Neural crest cell (in vitro differentiated cells): Measurements from ENCODE around the gene ULBP1. TPM values are rescaled to one million over a fixed set of nuclear protein-coding genes. Genes with fewer than 3 reads are reported as not detected.
A peak's percentile ranks its signal among the peaks of the same experiment; 100 is the strongest.
"Not testable (repeated sequence)": the region's sequence is repeated elsewhere in the genome, so short reads cannot be mapped to it uniquely, and the experiment has no call there.

ENCODE experiments used
- DNase-seq: peaks from one replicate; pipeline ENCODE4 v3.0.0; 2021; ENCODE audit warnings: low read depth, mixed read lengths, low spot score
- H3K27ac Mint-ChIP-seq: one replicate; pipeline ENCODE4 v1.8.0; 2021; ENCODE audit warnings: mild to moderate bottlenecking, mixed read lengths; ENCODE audit not compliant: unreplicated experiment
- H3K27me3 Mint-ChIP-seq: 2 replicates; pipeline ENCODE4 v1.8.0; 2021; ENCODE audit warnings: low read depth, mild to moderate bottlenecking, mixed read lengths
- H3K36me3 Mint-ChIP-seq: 2 replicates; pipeline ENCODE4 v1.8.0; 2021; ENCODE audit warnings: low read depth, mild to moderate bottlenecking, mixed read lengths
- H3K4me1 Mint-ChIP-seq: 2 replicates; pipeline ENCODE4 v1.8.0; 2021; ENCODE audit warnings: mixed read lengths
- H3K4me3 Mint-ChIP-seq: one replicate; pipeline ENCODE4 v1.8.0; 2021; ENCODE audit warnings: mild to moderate bottlenecking, mixed read lengths
- H3K9me3 Mint-ChIP-seq: 2 replicates; pipeline ENCODE4 v1.8.0; 2021; ENCODE audit warnings: mixed read lengths
- CTCF ChIP-seq: fragments of 200-600 bp; sonication (generic); conservative IDR thresholded peaks from 2 replicates; pipeline ENCODE4 v1.5.0; 2021; ENCODE audit warnings: antibody characterized with exemption, mild to moderate bottlenecking
- total RNA-seq: library from RNA; stranded (reverse); gene quantifications from 2 replicates; pipeline ENCODE4 v1.2.1, GENCODE V29; 2021

Gene ULBP1
- total RNA-seq, 1 donor from 2014 or later, result 2.3 TPM

GRCh38 chr6:150013785-150014622 is 50.3 kb downstream of the ULBP1 start:
- H3K36me3 Mint-ChIP-seq, H3K4me1 Mint-ChIP-seq, DNase-seq, H3K27ac Mint-ChIP-seq, H3K4me3 Mint-ChIP-seq, H3K9me3 Mint-ChIP-seq: not testable (repeated sequence)
- peaks cover 98% of the 10 kb centered on the region for H3K27me3 Mint-ChIP-seq

GRCh38 chr6:150014623-150015280 is 51.0 kb downstream of the ULBP1 start:
- DNase-seq, H3K36me3 Mint-ChIP-seq, H3K4me3 Mint-ChIP-seq, H3K4me1 Mint-ChIP-seq, H3K27ac Mint-ChIP-seq, H3K9me3 Mint-ChIP-seq: not testable (repeated sequence)
- H3K27me3 Mint-ChIP-seq, result peaks cover 96% of the 10 kb centered on the region

DNA sequence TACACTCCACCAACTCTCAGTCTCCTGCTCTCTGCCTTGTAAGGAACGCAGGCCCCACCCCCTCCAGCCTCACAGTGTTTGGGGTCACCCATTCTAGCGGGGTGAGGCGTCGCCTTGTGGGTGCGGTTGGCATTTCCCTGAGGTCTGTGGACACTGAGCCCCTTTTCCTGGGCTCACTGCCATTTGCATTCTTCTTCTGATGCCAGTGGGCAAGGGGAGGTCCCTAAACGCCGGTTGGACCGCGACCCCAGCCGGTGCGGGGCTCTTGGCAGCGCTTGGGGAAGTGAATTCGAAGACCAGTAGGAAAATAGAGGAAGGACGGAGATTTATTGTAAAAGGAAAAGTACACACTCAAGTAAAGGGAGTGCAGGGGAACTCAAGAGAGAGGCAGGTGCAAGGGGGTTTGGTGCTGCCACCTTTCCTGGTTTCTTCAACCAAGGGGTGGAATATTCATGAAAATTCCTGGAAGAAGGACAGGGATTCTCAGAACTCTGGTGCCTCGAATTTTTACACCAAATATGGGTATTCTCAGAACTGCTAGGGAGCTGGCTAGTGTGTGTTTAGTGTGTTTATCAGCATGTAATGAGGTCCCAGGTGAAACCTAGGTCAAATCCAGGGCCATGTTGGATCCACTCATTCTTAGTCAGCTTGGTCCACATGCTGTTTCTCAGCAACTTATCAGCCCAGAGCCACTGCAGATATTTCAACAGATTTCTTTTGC is 51.7 kb downstream of the ULBP1 start:
- not testable (repeated sequence) for H3K27ac Mint-ChIP-seq, H3K4me3 Mint-ChIP-seq, H3K9me3 Mint-ChIP-seq, DNase-seq, H3K4me1 Mint-ChIP-seq, H3K36me3 Mint-ChIP-seq
- H3K27me3 Mint-ChIP-seq, result peaks cover 92% of the 10 kb centered on the region

GRCh38 chr6:150016324-150017185 is 52.8 kb downstream of the ULBP1 start:
- DNase-seq, result peak; percentile 39
- Mint-ChIP-seq H3K4me1 (peaks cover 4% of the 10 kb centered on the region), H3K4me3 (no peak overlapping the region), H3K36me3 (no peaks in the 10 kb centered on the region), H3K27ac (no peak overlapping the region), H3K27me3 (peaks cover 88% of the 10 kb centered on the region), H3K9me3 (no peaks in the 10 kb centered on the region)
- peak; percentile 81 for TF ChIP-seq CTCF

DNA sequence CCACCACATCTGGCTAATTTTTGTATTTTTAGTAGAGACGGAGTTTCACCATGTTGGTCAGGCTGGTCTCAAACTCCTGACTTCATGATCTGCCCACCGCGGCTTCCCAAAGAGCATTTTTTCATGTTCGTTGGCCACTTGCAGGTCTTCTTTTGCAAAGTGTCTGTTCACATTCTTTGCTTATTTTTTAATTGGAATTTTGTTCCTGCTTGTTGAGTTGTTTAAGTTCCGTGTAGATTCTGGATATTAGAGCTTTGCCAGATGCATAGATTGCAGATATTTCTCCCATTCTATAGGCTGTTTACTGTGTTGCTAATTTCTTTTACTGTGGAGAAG is 53.4 kb downstream of the ULBP1 start:
- not testable (repeated sequence) for H3K36me3 Mint-ChIP-seq, H3K4me3 Mint-ChIP-seq, H3K4me1 Mint-ChIP-seq, DNase-seq, H3K27ac Mint-ChIP-seq, H3K9me3 Mint-ChIP-seq
- TF ChIP-seq CTCF, result peak; percentile 23
- H3K27me3 Mint-ChIP-seq, result peaks cover 82% of the 10 kb centered on the region

DNA sequence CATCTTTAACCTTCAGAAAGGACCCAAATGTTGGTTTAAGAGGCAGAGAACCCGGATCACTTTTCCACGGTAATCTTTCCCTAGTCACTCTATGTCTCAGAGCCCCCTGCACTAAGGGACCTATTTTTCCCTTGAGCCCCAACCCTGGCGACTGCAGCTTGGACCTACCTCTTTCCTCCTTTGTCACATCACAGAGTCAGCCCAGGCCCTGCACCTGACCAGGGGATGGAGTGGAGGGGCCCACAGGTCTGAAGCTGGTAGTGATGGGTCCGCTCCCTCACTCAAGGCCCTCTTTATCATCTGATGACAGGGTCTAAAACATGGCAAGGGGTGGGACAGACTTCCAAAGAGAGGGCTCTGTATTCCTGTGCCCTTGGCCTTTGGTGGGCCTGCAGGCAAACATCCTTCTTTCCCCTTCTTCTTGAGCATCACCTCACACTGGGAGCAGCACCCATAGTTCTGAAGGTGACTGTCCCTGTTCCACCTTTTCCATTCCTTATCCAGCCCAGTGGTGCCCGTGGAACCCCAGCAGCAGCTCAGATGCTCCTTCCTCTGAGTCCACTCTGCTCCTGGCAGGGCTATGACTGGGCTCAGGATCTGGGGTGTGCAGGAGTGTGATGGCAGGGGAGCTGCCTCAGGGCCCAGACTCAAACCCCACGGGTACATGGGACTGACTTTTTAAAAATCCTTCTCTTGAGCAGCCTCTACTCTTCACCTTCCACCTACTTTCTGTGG is 55.3 kb downstream of the ULBP1 start:
- Mint-ChIP-seq H3K4me3 (no peak overlapping the region), H3K4me1 (peaks cover 2% of the 10 kb centered on the region), H3K27me3 (peaks cover 63% of the 10 kb centered on the region), H3K27ac (no peak overlapping the region), H3K36me3 (no peaks in the 10 kb centered on the region), H3K9me3 (no peaks in the 10 kb centered on the region)
- TF ChIP-seq CTCF, result no peak
- DNase-seq, result no peak

GRCh38 chr6:150021870-150022269 is 58.1 kb downstream of the ULBP1 start:
- H3K4me3 Mint-ChIP-seq, H3K9me3 Mint-ChIP-seq, H3K36me3 Mint-ChIP-seq, H3K4me1 Mint-ChIP-seq, H3K27ac Mint-ChIP-seq, DNase-seq: not testable (repeated sequence)
- peaks cover 43% of the 10 kb centered on the region for H3K27me3 Mint-ChIP-seq
